ENCODE data around the gene ARID4B.

Gene ARID4B

DNA sequence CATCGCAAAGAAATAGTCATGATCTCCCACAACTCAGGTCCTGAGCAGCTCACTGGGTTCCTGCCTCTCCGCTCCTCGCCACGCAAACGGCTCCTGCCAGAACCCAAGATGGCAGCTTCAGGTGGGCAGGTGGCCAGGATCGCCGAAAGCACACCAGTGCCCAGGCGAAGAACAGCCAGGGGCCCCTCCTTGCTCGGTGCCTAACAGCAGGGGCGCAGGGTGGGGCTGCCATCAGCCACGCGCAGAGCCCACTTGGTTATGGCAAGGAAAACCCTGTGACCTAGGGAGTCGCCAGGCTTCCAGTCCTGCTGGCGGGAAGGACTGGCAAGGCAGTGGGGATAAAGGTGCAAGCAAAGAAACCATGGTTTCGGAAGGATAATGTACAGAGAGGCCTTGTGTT, 47.5 kb downstream of the ARID4B start:
- TF ChIP-seq CTCF (IDR thresholded peaks at IDR 0.05; ENCODE audit: control insufficient read depth, insufficient read depth, low read depth, low read length, missing control alignments): no peak
- no peak overlapping the region for H3K4me3 ChIP-seq (ENCODE audit: control insufficient read depth, low read depth, low read length)
- DNase-seq (ENCODE audit: low read depth): no peak

GRCh38 chr1:235279694-235280093, 48.3 kb downstream of the ARID4B start:
- no peak overlapping the region for H3K4me3 ChIP-seq (ENCODE audit: control insufficient read depth, low read depth, low read length)
- no peak for DNase-seq (ENCODE audit: low read depth)
- TF ChIP-seq CTCF (IDR thresholded peaks at IDR 0.05; ENCODE audit: control insufficient read depth, insufficient read depth, low read depth, low read length, missing control alignments): no peak

- TF ChIP-seq CTCF (IDR thresholded peaks at IDR 0.05; ENCODE audit: control insufficient read depth, insufficient read depth, low read depth, low read length, missing control alignments): no peak
- no peak for DNase-seq (ENCODE audit: low read depth)
- no peak overlapping the region for H3K4me3 ChIP-seq (ENCODE audit: control insufficient read depth, low read depth, low read length)
Measured at GRCh38 chr1:235278915-235279292, 49.1 kb downstream of the ARID4B start.

- DNase-seq (ENCODE audit: low read depth): no peak
- no peak overlapping the region for H3K4me3 ChIP-seq (ENCODE audit: control insufficient read depth, low read depth, low read length)
- no peak for TF ChIP-seq CTCF (IDR thresholded peaks at IDR 0.05; ENCODE audit: control insufficient read depth, insufficient read depth, low read depth, low read length, missing control alignments)
Measured at GRCh38 chr1:235278233-235278914, 49.6 kb downstream of the ARID4B start.

DNA sequence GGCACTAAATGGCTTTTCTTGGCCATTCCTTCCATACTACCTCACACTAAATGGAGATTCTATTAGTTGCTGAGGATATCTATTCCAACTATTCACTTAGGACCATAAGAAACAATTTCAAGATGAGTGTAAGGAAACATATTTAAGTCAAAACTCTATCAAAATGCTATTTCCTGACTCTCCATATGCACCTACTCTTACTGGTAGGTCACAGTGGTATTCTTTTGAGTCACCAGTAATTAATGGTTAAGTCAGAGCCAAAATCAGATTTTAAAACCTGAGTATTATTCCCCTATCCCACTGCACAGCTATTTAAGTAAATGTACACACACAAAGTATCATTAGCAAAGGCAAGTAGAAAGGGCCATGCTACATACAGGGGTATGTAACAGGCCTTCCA, 50.3 kb downstream of the ARID4B start:
- no peak overlapping the region for H3K4me3 ChIP-seq (ENCODE audit: control insufficient read depth, low read depth, low read length)
- no peak for TF ChIP-seq CTCF (IDR thresholded peaks at IDR 0.05; ENCODE audit: control insufficient read depth, insufficient read depth, low read depth, low read length, missing control alignments)
- no peak for DNase-seq (ENCODE audit: low read depth)

DNA sequence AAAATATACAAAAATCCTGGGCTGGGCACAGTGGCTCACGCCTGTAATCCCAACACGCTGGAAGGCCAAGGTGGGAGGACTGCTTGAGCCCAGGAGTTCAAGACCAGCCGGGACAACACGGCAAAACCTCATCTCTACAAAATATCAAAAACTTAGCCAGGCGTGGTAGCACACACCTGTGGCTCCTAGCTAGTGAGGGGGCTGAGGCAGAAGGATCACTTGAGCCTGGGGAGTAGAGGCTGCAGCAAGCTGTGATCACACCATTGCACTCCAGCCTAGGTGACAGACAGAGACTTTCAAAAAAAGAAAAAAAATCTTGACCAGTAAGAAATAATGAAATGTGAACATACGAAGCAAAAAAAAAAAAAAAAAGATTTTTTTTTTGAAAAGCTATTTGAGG, 52.1 kb downstream of the ARID4B start:
- H3K4me3 ChIP-seq (ENCODE audit: control insufficient read depth, low read depth, low read length): no peak overlapping the region
- no peak for DNase-seq (ENCODE audit: low read depth)
- TF ChIP-seq CTCF (IDR thresholded peaks at IDR 0.05; ENCODE audit: control insufficient read depth, insufficient read depth, low read depth, low read length, missing control alignments): no peak

- H3K4me3 ChIP-seq (ENCODE audit: control insufficient read depth, low read depth, low read length): no peak overlapping the region
- no peak for TF ChIP-seq CTCF (IDR thresholded peaks at IDR 0.05; ENCODE audit: control insufficient read depth, insufficient read depth, low read depth, low read length, missing control alignments)
- DNase-seq (ENCODE audit: low read depth): no peak
Measured at GRCh38 chr1:235275223-235275622, 52.8 kb downstream of the ARID4B start.
